ENCODE data around the gene DERL3. TPM values are rescaled to one million over a fixed set of nuclear protein-coding genes. Genes with fewer than 3 reads are reported as not detected.

DERL3 gene
- total RNA-seq, 1 donor, result 0.36 TPM

DNA sequence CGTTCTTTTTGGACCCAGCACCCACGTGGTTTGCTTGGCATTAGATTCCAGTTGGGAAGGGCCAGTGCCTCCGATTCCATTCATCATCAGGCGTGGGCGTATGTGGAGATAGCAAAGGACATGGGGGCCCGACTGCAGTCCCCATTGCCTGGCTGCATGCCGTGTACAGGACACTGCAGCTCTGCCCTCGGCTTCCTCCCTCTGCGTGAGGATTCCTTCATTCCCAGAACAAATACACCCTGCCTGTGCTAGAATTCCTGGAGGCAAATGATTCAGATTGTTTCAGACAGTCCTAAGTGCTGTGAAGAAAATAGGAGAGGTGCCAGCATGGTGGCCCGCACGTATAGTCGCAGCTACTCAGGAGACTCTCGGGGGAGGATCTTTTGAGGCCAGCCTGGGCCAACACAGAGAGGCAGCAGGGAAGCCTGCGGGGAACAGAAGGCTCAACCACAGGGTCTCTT is 15.4 kb downstream of the DERL3 start:
- Histone ChIP-seq H3K79me2 (ENCODE audit: insufficient read depth, low read length) (peaks cover 5% of the 10 kb centered on the region), H3K36me3 (ENCODE audit: insufficient read depth, low read length) (peaks cover 54% of the 10 kb centered on the region), H3K4me3 (ENCODE audit: insufficient read depth, low read length) (no peak overlapping the region), H4K20me1 (ENCODE audit: insufficient read depth, low read length) (peaks cover 3% of the 10 kb centered on the region), H2AFZ (ENCODE audit: low read length) (no peak overlapping the region), H3K4me1 (ENCODE audit: insufficient read depth, low read length) (peaks cover 37% of the 10 kb centered on the region), H3K27ac (ENCODE audit: low read depth, low read length) (peak overlapping the region; percentile 90), H3K27me3 (ENCODE audit: insufficient read depth, low read length) (no peaks in the 10 kb centered on the region), H3K9me3 (ENCODE audit: low read depth, low read length) (no peaks in the 10 kb centered on the region), H3K4me2 (ENCODE audit: insufficient read depth, low read length) (no peak overlapping the region)
- DNase-seq (ENCODE audit: insufficient read length, low spot score, missing footprints), result no peak
- TF ChIP-seq, protein P1, sequence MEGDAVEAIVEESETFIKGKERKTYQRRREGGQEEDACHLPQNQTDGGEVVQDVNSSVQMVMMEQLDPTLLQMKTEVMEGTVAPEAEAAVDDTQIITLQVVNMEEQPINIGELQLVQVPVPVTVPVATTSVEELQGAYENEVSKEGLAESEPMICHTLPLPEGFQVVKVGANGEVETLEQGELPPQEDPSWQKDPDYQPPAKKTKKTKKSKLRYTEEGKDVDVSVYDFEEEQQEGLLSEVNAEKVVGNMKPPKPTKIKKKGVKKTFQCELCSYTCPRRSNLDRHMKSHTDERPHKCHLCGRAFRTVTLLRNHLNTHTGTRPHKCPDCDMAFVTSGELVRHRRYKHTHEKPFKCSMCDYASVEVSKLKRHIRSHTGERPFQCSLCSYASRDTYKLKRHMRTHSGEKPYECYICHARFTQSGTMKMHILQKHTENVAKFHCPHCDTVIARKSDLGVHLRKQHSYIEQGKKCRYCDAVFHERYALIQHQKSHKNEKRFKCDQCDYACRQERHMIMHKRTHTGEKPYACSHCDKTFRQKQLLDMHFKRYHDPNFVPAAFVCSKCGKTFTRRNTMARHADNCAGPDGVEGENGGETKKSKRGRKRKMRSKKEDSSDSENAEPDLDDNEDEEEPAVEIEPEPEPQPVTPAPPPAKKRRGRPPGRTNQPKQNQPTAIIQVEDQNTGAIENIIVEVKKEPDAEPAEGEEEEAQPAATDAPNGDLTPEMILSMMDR (IDR thresholded peaks at IDR 0.05; ENCODE audit: extremely low read depth, low read depth, low read length), result no peak

DNA sequence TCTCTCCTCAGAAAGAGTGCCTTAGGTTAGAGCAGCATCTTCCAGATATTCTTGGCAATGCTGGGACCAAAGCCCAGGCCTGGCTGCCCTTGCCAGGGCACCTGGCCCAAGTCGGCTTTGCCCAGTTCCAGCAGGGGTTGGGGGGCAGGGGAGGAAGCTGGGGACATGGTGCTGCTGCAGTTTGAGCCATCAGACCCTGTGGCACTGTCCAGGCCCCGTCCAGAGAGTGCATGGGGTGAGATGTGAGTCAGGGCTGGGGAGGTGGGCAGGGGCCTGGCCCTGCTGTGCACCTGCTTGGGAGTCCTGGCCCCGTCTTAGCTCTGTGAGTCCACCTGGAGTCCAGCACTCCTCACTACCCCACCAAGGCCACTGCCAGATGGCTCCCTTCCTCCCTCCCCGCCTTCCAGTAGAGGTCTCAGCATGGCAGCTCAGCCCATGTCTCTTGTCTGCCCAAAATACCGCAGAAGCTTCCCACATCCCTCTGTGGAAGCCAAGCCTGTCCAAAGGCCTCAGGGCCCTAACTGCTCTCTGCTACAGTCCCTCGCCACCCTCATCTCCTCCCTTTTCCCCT is 16.6 kb downstream of the DERL3 start:
- TF ChIP-seq, protein P1 (IDR thresholded peaks at IDR 0.05; ENCODE audit: extremely low read depth, low read depth, low read length), result no peak
- Histone ChIP-seq H3K9me3 (ENCODE audit: low read depth, low read length) (no peaks in the 10 kb centered on the region), H3K4me1 (ENCODE audit: insufficient read depth, low read length) (peaks cover 36% of the 10 kb centered on the region), H4K20me1 (ENCODE audit: insufficient read depth, low read length) (peaks cover 4% of the 10 kb centered on the region), H3K36me3 (ENCODE audit: insufficient read depth, low read length) (peaks cover 56% of the 10 kb centered on the region), H3K27me3 (ENCODE audit: insufficient read depth, low read length) (no peaks in the 10 kb centered on the region), H3K4me3 (ENCODE audit: insufficient read depth, low read length) (no peak overlapping the region), H3K79me2 (ENCODE audit: insufficient read depth, low read length) (peaks cover 4% of the 10 kb centered on the region), H2AFZ (ENCODE audit: low read length) (no peak overlapping the region), H3K27ac (ENCODE audit: low read depth, low read length) (peak overlapping the region; percentile 90), H3K4me2 (ENCODE audit: insufficient read depth, low read length) (no peak overlapping the region)
- no peak for DNase-seq (ENCODE audit: insufficient read length, low spot score, missing footprints)

DNA sequence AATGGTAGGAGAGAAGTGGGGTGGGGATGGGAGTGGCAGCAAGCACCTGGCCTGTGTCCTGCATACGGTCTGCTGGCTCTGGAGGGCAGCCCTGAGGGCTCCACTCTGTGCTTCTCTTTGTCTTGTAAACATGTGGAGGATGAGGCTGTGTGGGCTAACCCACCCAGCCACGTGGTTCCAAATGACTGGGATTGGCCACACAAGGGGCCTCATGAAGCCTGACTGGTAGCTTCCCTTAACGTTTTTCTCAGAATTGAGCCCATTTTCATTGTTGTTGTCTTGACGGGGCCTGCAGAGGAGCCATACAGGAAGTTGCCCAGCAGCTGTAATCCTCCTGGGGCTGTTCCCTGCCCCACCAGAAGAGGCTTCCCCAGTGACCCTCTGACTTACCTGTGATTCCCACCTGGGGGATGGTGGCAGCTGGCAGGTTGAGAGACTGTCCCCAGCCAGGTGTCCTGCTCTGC is 18.0 kb downstream of the DERL3 start:
- Histone ChIP-seq H3K9me3 (ENCODE audit: low read depth, low read length) (no peaks in the 10 kb centered on the region), H4K20me1 (ENCODE audit: insufficient read depth, low read length) (peaks cover 6% of the 10 kb centered on the region), H2AFZ (ENCODE audit: low read length) (no peak overlapping the region), H3K27ac (ENCODE audit: low read depth, low read length) (no peak overlapping the region), H3K4me2 (ENCODE audit: insufficient read depth, low read length) (no peak overlapping the region), H3K4me1 (ENCODE audit: insufficient read depth, low read length) (peaks cover 22% of the 10 kb centered on the region), H3K4me3 (ENCODE audit: insufficient read depth, low read length) (no peak overlapping the region), H3K79me2 (ENCODE audit: insufficient read depth, low read length) (no peaks in the 10 kb centered on the region), H3K36me3 (ENCODE audit: insufficient read depth, low read length) (peaks cover 60% of the 10 kb centered on the region), H3K27me3 (ENCODE audit: insufficient read depth, low read length) (no peaks in the 10 kb centered on the region)
- TF ChIP-seq, protein P1 (IDR thresholded peaks at IDR 0.05; ENCODE audit: extremely low read depth, low read depth, low read length), result no peak
- DNase-seq (ENCODE audit: insufficient read length, low spot score, missing footprints), result no peak

DNA sequence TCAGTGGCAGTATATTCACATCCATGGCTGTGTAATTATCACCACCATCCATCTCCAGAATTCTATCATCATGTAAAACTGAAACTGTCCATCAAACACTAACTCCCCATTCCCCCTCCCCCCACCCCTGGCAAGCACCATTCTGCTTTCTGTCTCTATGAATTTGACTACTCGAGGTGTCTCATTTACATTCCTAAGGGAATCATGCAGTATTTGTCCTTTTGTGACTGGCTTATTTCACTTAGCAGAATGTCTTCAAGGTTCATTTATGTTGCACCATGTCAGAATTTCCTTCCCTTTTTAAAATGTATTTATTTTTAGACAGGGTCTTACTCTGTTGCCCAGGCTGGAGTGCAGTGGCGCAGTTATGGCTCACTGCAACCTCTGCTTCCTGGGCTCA is 20.3 kb downstream of the DERL3 start:
- Histone ChIP-seq H3K9me3 (ENCODE audit: low read depth, low read length) (no peaks in the 10 kb centered on the region), H4K20me1 (ENCODE audit: insufficient read depth, low read length) (peaks cover 6% of the 10 kb centered on the region), H3K4me2 (ENCODE audit: insufficient read depth, low read length) (no peak overlapping the region), H3K36me3 (ENCODE audit: insufficient read depth, low read length) (peaks cover 51% of the 10 kb centered on the region), H3K27ac (ENCODE audit: low read depth, low read length) (no peak overlapping the region), H3K27me3 (ENCODE audit: insufficient read depth, low read length) (no peaks in the 10 kb centered on the region), H2AFZ (ENCODE audit: low read length) (no peak overlapping the region), H3K4me3 (ENCODE audit: insufficient read depth, low read length) (no peak overlapping the region), H3K79me2 (ENCODE audit: insufficient read depth, low read length) (no peaks in the 10 kb centered on the region), H3K4me1 (ENCODE audit: insufficient read depth, low read length) (peaks cover 12% of the 10 kb centered on the region)
- TF ChIP-seq, protein P1 (IDR thresholded peaks at IDR 0.05; ENCODE audit: extremely low read depth, low read depth, low read length), result no peak
- DNase-seq (ENCODE audit: insufficient read length, low spot score, missing footprints), result no peak

All from osteoblast (primary cell).